ENCODE measurements around the gene PLEKHH3. TPM values are rescaled to one million over a fixed set of nuclear protein-coding genes. Genes with fewer than 3 reads are reported as not detected.

PLEKHH3 gene
- total and polyA plus RNA-seq, 9 donors, result 27.2 to 57.5 (median 42.4) TPM

DNA sequence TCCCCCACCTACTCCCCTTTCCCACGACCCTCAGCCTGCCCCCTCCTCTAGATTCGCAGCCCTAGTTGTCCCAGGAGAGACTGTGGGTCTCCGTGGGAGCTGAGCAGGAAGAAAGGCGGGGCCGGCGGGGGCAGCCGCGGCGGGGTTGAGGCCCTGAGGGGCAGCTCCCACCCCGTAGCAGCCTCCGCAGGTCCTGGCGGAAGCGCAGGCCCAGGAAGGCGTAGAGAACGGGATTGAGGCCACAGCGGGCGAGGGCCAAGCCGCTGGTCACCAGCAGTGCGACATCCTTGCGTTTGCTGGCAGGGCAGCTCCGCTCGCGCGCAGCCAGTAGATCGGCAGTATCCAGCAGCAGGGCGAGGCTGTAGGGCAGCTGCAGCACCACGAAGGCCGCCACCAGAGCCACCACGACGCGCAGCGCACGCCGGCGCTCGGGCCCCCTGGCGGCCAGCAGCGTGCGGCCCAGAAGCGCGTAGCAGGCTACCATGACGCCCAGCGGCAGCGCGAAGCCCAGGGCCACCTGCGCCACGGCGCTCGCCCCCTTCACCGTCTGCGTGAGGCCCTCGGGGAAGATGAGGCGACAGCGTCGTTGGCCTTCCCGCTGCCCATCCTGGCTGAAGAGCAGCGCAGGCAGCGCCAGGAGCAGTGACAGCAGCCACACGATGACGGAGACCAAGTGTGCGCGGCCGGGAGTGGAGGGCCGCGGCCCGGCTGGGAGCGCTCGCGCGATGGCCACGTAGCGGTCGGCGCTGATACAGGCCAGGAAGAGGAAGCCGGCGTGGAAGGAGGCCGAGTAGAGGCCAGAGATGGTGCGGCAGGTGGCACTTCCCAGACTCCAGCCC, 2.9 kb upstream of the PLEKHH3 start:
- WGBS (ENCODE audit: insufficient coverage), result 5% methylated on average over 78 of the region's 78 CpGs

DNA sequence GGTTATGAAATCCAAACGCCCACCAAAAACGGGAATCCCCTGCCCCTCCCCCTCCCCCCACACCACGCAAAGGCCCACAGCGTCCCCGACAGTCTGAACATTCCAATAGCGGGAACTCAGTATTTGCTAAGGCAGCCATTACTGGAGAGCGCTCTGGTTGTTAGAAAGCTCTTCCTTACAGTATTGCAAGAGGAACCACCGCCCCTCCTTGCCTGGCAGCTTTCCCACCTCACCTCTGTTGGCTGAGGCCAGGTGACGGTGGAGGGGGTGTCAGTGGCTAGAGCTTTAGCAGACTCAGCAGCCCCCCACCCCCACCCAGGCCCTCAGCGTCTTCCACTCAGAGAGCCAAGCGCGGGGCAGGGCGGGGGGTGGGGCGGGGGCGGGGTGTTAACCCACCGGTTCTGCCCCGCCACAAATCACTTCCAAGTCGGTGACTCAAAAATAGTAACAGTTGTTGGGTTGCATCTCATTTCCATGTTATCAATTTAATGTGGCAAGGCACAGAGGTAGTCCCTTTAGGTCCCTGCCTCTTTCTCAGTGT, 2.2 kb upstream of the PLEKHH3 start:
- peaks cover 74% of the 10 kb centered on the region for H3K4me1 ChIP-seq (ENCODE audit: control insufficient read depth, insufficient read depth, low read length)
- peaks cover 5% of the 10 kb centered on the region for H3K36me3 ChIP-seq (ENCODE audit: control insufficient read depth, insufficient read depth, low read length)
- DNase-seq, result peak; percentile 76
- no peaks in the 10 kb centered on the region for H3K9me3 ChIP-seq (replicated peaks; ENCODE audit: control insufficient read depth, low read depth, low read length)
- peak overlapping the region; percentile 31 for H3K4me3 ChIP-seq (ENCODE audit: low read length)
- H3K27me3 ChIP-seq (ENCODE audit: control insufficient read depth, insufficient read depth, low read length), result peaks cover 37% of the 10 kb centered on the region
- WGBS (ENCODE audit: insufficient coverage), result 14% methylated on average over 5 of the region's 18 CpGs
- peak overlapping the region; percentile 98 for H3K27ac ChIP-seq (ENCODE audit: low read length)

More for the DNA sequence above, 2.9 kb upstream of the PLEKHH3 start:
- H3K4me3 ChIP-seq (ENCODE audit: low read length), result peak overlapping the region; percentile 34
- H3K4me1 ChIP-seq (ENCODE audit: control insufficient read depth, insufficient read depth, low read length), result peaks cover 70% of the 10 kb centered on the region
- H3K27ac ChIP-seq (ENCODE audit: low read length), result peak overlapping the region; percentile 98
- peaks cover 39% of the 10 kb centered on the region for H3K27me3 ChIP-seq (ENCODE audit: control insufficient read depth, insufficient read depth, low read length)
- peak; percentile 89 for DNase-seq
- H3K36me3 ChIP-seq (ENCODE audit: control insufficient read depth, insufficient read depth, low read length), result no peaks in the 10 kb centered on the region
- H3K9me3 ChIP-seq (replicated peaks; ENCODE audit: control insufficient read depth, low read depth, low read length), result no peaks in the 10 kb centered on the region

DNA sequence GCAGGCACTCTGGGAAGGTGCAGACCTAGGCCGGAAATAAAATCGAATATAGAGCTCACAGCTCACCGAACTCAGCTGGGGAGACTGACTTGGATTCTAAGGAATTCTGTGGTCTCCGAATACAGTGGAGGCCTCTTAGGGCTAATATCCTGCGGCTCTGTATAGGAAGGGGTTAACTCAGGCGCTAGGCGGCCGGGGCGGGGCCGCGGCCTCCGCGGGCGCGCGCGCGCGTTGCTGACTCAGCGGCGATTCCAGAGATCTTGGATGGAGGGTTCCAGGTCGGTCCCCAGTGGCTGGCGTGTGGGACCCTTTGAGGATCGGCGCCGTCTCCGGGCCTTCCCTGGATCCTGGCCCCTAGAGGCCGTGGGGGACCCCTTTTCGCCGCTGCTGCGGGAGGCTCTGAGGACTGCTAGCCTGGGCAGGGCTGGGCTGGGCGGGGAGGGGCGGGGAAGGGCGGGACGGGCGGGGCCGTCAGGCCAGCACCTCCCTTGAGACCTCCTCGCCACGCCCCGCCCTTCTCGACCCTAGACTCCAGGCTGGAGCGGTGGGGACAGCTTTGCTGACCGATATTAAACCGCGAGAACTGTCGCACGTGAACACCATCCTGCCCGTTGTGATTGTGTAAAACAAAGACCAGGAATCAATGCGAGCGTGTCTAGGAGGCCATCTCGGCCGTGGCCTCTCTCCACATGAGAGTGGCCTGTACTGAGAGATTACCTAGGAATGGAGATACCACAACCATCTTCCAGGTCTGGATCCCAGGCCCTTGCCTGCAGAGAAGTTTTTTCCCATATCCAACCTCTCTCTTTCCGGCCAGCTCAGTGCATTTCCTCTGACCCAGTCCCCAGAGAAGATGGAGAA, 1.4 kb upstream of the PLEKHH3 start:
- peaks cover 14% of the 10 kb centered on the region for H3K36me3 ChIP-seq (ENCODE audit: control insufficient read depth, insufficient read depth, low read length)
- no peaks in the 10 kb centered on the region for H3K9me3 ChIP-seq (replicated peaks; ENCODE audit: control insufficient read depth, low read depth, low read length)
- peak; percentile 94 for DNase-seq
- 0% methylated on average over 38 of the region's 53 CpGs for whole genome bisulfite sequencing (ENCODE audit: insufficient coverage)
- peak overlapping the region; percentile 76 for H3K4me3 ChIP-seq (ENCODE audit: low read length)
- peaks cover 29% of the 10 kb centered on the region for H3K27me3 ChIP-seq (ENCODE audit: control insufficient read depth, insufficient read depth, low read length)
- peak overlapping the region; percentile 98 for H3K27ac ChIP-seq (ENCODE audit: low read length)
- peaks cover 74% of the 10 kb centered on the region for H3K4me1 ChIP-seq (ENCODE audit: control insufficient read depth, insufficient read depth, low read length)

DNA sequence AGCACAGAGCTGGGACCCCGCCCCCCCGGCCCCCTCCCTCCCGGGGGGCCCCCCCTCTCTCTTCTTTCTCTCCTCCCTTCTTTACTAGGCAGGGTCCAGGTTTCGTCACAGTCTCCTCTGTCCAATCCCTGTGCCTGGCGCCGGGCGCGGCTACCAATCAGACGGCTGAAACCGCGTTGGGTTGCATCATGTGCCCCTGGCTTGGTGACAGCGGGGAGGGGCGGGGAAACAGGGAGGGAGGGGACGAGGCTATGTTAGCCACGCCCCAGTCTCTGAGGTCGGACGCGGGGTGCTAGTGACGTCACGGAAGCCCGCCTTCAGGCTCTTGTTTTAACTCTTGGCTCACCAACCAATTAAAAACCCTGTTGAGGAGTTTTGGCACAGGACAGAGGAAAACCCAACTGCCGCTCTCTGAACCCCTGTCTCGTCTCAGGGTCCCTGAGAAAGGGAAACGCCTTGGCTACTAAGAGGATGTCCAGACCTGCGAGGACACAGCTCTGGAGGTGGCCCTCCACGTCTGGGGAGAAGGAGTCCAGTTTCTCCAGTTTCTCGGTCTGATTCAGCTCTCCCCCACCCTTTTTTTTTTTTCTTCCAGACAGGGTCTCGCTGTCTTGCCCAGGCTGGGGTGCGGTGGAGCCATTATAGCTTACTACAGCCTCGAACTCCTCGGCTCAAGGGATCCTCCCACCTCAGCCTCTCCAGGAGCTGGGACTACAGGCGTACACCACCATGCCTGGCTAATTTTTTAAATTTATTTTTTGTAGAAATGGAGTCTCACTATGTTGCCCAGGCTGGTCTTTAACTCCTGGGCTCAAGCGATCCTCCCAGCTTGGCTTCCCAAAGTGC, 441 bp upstream of the PLEKHH3 start:
- 4% methylated on average over 7 of the region's 33 CpGs for whole genome bisulfite sequencing (ENCODE audit: insufficient coverage)
- peak; percentile 100 for DNase-seq
- Histone ChIP-seq H3K27ac (ENCODE audit: low read length) (peak overlapping the region; percentile 98), H3K36me3 (ENCODE audit: control insufficient read depth, insufficient read depth, low read length) (peaks cover 23% of the 10 kb centered on the region), H3K27me3 (ENCODE audit: control insufficient read depth, insufficient read depth, low read length) (peaks cover 20% of the 10 kb centered on the region), H3K4me3 (ENCODE audit: low read length) (peak overlapping the region; percentile 84), H3K9me3 (replicated peaks; ENCODE audit: control insufficient read depth, low read depth, low read length) (no peaks in the 10 kb centered on the region), H3K4me1 (ENCODE audit: control insufficient read depth, insufficient read depth, low read length) (peaks cover 66% of the 10 kb centered on the region)

DNA sequence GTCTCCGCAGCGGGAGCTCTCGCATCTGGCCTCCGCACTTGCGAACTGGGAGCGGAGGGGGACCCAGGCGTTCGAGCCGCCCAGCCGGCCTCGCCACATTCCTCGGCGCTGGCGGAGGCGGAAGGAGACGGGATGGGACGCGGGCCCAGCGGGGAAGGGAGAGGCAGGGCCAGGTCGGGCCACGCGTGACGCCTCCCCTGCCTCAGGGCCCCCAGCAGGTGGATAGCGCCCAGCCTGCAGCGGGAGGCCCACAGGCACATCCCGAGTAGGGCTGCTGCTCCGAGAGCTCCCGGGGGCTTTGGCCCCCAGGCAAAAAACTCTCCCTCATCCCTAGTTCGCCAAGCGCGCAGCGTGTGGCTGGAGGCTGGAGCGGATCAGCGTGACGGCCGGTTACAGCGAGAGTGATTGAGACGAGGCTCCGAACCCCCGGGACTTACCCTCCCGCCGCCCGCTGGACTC, 800 bp downstream of the PLEKHH3 start:
- peaks cover 65% of the 10 kb centered on the region for H3K4me1 ChIP-seq (ENCODE audit: control insufficient read depth, insufficient read depth, low read length)
- H3K4me3 ChIP-seq (ENCODE audit: low read length), result peak overlapping the region; percentile 84
- peak overlapping the region; percentile 87 for H3K27ac ChIP-seq (ENCODE audit: low read length)
- WGBS (ENCODE audit: insufficient coverage), result under 1% methylated on average over 43 of the region's 43 CpGs
- peaks cover 17% of the 10 kb centered on the region for H3K27me3 ChIP-seq (ENCODE audit: control insufficient read depth, insufficient read depth, low read length)
- peak; percentile 68 for DNase-seq
- no peaks in the 10 kb centered on the region for H3K9me3 ChIP-seq (replicated peaks; ENCODE audit: control insufficient read depth, low read depth, low read length)
- peaks cover 35% of the 10 kb centered on the region for H3K36me3 ChIP-seq (ENCODE audit: control insufficient read depth, insufficient read depth, low read length)

DNA sequence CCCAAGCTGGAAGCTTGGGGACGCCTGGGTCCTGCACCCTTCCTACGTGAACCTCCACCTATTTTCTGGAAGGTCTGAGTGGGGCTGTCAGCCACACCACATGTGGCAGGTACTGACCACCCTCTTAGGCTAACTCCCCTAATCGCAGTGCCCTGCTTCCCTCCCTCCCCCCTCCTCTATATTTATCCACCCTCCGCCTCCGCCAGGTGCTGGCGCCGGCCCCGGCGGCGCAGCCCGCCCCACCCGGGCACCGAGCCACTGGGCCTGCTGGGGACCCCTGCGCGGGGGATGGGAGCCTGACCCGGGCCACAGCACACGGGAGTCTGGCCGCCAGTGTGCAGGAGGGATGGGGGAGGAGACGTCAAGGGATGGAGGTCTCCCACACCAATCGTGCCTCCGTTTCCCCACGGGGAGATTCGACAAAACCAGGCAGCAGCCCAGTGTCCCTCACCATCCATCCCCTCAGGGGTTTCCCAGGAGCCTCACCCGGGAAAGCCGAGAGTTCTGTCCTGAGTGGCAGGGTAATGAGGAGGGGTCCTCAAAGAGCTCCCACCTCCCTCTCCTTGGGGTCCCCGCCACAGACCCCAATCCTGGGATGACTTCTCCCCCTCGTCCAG, 1.3 kb downstream of the PLEKHH3 start:
- peak overlapping the region; percentile 87 for H3K27ac ChIP-seq (ENCODE audit: low read length)
- H3K4me3 ChIP-seq (ENCODE audit: low read length), result peak overlapping the region; percentile 84
- peaks cover 65% of the 10 kb centered on the region for H3K4me1 ChIP-seq (ENCODE audit: control insufficient read depth, insufficient read depth, low read length)
- peak; percentile 65 for DNase-seq
- H3K9me3 ChIP-seq (replicated peaks; ENCODE audit: control insufficient read depth, low read depth, low read length), result no peaks in the 10 kb centered on the region
- peaks cover 40% of the 10 kb centered on the region for H3K36me3 ChIP-seq (ENCODE audit: control insufficient read depth, insufficient read depth, low read length)
- peaks cover 20% of the 10 kb centered on the region for H3K27me3 ChIP-seq (ENCODE audit: control insufficient read depth, insufficient read depth, low read length)
- under 1% methylated on average over 18 of the region's 27 CpGs for WGBS (ENCODE audit: insufficient coverage)

DNA sequence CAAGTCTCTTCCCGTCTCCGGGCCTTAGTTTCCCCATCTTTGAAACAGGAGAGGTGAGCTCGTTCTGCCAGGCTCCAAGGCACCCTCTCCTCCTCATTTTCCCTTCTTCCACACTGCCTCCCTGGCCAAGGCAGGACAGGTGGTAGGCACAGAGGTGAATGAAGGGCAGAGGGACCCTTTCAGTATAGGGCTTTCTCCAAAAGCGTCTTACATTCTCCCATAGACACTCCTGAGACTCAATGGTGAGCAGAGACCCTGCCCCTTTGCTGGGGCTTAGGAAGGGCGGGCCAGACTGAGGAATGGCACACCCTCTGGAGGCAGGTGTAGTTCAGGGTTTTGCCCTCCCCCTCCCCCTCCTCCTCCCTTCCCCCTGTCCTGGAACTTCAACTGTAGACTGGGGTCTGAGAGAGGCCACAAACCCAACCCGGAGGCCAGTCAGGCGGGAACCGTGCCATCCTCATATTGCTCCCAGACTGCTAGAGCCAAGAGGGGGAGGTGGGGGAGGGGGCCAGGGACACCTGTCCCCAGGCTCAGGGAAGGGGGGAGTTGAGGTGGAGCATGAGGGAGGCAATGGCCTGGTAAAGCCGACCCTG, 1.9 kb downstream of the PLEKHH3 start:
- WGBS (ENCODE audit: insufficient coverage), result 20% methylated on average over 1 of the region's 9 CpGs
- no peaks in the 10 kb centered on the region for H3K9me3 ChIP-seq (replicated peaks; ENCODE audit: control insufficient read depth, low read depth, low read length)
- DNase-seq, result peak; percentile 77
- H3K27ac ChIP-seq (ENCODE audit: low read length), result peak overlapping the region; percentile 83
- H3K36me3 ChIP-seq (ENCODE audit: control insufficient read depth, insufficient read depth, low read length), result peaks cover 43% of the 10 kb centered on the region
- peak overlapping the region; percentile 84 for H3K4me3 ChIP-seq (ENCODE audit: low read length)
- H3K27me3 ChIP-seq (ENCODE audit: control insufficient read depth, insufficient read depth, low read length), result peaks cover 20% of the 10 kb centered on the region
- H3K4me1 ChIP-seq (ENCODE audit: control insufficient read depth, insufficient read depth, low read length), result peaks cover 62% of the 10 kb centered on the region

DNA sequence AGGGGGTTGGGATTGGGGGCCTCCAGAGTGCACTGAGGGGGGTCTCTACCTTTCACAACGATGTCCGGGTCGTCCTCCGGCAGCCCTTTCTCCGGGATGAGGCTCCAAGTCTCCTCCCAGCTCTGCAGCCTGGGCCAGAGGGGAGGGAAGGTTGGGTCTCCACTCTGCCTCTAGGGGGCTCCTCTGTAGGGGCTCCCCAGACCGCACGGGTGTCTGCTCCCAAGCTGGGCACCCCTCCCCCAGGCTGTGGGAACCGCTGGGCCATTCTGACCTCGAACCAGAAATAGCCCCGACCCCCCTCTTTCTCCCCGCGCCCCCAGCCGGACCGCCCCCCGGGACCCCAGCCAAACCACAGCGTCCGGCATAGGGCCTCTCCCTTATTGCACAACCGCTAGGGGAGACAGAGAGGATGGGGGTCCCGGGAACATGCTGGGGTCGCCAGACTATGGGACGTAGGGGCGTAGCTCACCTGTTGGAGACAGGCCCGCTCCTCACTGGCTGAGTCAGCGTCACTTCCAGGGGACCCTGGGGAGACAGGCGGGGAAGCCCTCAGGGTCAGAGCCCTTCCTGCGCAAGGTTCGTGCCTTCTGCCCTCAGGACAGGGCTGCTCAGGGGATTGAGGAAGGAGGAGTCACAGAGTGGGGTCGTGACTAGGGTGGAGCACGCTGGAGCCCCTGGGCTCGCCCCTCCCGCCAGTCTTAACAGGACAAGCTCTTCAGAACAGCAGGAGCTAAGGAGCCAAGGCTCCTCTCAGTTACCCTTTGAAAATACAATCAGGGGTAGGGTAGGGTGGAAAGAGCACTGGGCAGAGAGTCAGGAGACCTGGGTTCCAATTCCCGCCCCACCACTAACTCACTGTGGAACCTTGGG, 2.7 kb downstream of the PLEKHH3 start:
- DNase-seq, result peak; percentile 71
- Histone ChIP-seq H3K27me3 (ENCODE audit: control insufficient read depth, insufficient read depth, low read length) (peaks cover 20% of the 10 kb centered on the region), H3K4me1 (ENCODE audit: control insufficient read depth, insufficient read depth, low read length) (peaks cover 63% of the 10 kb centered on the region), H3K36me3 (ENCODE audit: control insufficient read depth, insufficient read depth, low read length) (peaks cover 51% of the 10 kb centered on the region), H3K4me3 (ENCODE audit: low read length) (peak overlapping the region; percentile 84), H3K9me3 (replicated peaks; ENCODE audit: control insufficient read depth, low read depth, low read length) (no peaks in the 10 kb centered on the region), H3K27ac (ENCODE audit: low read length) (peak overlapping the region; percentile 83)
- WGBS (ENCODE audit: insufficient coverage), result 20% methylated on average over 15 of the region's 32 CpGs

All from muscle of leg (tissue), 11 donors.